ENCODE measurements around the gene FOXN3. TPM values are rescaled to one million over a fixed set of nuclear protein-coding genes. Genes with fewer than 3 reads are reported as not detected.

The FOXN3 gene
- total RNA-seq, 1 donor from 2014 or later, result 34.5 TPM

DNA sequence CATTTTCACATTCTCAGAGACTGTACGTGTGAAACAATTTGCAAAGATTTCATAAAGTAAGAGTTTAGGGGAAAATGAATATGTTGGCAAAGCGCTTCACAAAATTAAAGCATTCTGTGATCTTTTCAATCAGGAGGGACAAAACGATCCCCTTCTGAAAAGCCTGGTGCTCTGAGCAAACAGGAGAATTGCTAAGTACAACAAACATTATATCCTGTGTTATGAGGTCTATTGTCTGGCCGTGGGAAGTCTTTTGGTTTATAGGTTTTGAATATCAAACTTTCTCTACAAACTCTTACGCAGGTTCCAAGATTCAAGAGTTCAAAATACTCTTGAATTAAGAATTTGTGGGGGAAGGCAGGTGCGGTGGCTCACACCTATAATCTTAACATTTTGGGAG lies 7.2 kb upstream of the FOXN3 start:
- DNase-seq (ENCODE audit: low read depth), result no peak
- no peak overlapping the region for H3K4me3 ChIP-seq (ENCODE audit: low read depth, low read length)
- TF ChIP-seq, protein P1, sequence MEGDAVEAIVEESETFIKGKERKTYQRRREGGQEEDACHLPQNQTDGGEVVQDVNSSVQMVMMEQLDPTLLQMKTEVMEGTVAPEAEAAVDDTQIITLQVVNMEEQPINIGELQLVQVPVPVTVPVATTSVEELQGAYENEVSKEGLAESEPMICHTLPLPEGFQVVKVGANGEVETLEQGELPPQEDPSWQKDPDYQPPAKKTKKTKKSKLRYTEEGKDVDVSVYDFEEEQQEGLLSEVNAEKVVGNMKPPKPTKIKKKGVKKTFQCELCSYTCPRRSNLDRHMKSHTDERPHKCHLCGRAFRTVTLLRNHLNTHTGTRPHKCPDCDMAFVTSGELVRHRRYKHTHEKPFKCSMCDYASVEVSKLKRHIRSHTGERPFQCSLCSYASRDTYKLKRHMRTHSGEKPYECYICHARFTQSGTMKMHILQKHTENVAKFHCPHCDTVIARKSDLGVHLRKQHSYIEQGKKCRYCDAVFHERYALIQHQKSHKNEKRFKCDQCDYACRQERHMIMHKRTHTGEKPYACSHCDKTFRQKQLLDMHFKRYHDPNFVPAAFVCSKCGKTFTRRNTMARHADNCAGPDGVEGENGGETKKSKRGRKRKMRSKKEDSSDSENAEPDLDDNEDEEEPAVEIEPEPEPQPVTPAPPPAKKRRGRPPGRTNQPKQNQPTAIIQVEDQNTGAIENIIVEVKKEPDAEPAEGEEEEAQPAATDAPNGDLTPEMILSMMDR (IDR thresholded peaks at IDR 0.05; ENCODE audit: insufficient read depth, low read length, poor library complexity, severe bottlenecking), result no peak
- H3K27me3 ChIP-seq (ENCODE audit: control insufficient read depth, insufficient read depth, low read length), result no peaks in the 10 kb centered on the region
- no peaks in the 10 kb centered on the region for H3K36me3 ChIP-seq (ENCODE audit: control insufficient read depth, insufficient read depth, low read length)

GRCh38 chr14:89422952-89423345 lies 5.9 kb upstream of the FOXN3 start:
- no peak overlapping the region for H3K4me3 ChIP-seq (ENCODE audit: low read depth, low read length)
- TF ChIP-seq, protein P1 (IDR thresholded peaks at IDR 0.05; ENCODE audit: insufficient read depth, low read length, poor library complexity, severe bottlenecking), result no peak
- no peaks in the 10 kb centered on the region for H3K27me3 ChIP-seq (ENCODE audit: control insufficient read depth, insufficient read depth, low read length)
- no peak for DNase-seq (ENCODE audit: low read depth)
- H3K36me3 ChIP-seq (ENCODE audit: control insufficient read depth, insufficient read depth, low read length), result no peaks in the 10 kb centered on the region

DNA sequence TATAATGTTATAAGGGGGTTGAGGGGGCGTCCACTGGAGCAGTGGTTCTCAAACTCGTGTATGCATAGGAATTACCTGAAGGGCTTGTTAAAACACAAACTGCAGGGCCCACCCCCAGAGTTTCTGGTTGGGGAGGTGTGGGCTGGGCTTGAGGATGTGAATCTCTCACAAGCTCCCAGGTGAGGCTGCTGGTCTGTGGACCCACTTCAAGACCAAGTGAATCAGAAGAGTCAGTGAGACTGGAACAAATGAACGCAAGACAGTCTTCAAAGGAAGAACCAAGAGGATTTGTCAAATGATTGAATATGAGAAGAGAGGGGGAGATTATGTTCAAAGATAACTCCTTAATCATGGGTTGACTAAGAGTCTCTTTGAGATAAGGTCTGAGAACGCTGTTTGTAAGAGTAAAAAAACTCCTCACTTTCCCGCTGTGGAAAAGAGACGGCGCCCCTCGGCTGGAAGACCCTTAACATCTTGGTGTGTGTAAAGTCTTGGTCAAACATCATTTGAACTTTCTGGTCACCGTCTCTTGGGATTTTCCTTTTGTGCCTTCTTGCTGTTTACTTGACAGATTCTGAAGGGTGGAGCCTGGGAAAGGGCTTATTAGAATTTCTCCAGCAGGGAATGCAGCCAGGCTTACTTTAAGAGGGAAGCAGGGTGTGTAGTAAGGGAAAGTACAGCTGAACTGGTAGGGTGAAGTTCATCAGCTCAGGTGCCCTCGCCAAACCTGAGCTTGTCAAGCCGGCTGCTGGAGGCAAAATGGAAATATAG lies 5.3 kb upstream of the FOXN3 start:
- no peak for DNase-seq (ENCODE audit: low read depth)
- Histone ChIP-seq H3K27me3 (ENCODE audit: control insufficient read depth, insufficient read depth, low read length) (no peaks in the 10 kb centered on the region), H3K4me3 (ENCODE audit: low read depth, low read length) (no peak overlapping the region), H3K36me3 (ENCODE audit: control insufficient read depth, insufficient read depth, low read length) (no peaks in the 10 kb centered on the region)
- TF ChIP-seq, protein P1 (IDR thresholded peaks at IDR 0.05; ENCODE audit: insufficient read depth, low read length, poor library complexity, severe bottlenecking), result no peak

DNA sequence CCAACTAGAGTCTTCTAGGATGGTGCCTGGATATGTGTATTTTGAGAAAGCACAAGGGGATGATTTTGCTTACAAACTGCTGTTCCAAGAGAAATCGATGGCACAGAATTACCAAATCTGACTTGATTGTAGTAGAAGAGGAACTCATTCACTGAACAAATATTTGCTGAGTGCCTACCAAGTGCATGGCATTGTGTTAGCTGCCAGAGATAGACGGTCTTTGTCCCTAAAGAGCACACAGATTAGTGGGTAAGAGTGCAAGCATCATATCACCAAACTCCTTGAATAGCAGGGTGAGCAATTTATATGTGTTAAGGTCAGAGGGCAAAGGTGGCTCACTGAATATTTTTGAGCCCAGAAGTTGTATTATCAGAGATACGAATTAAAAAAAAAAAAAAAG lies 3.5 kb upstream of the FOXN3 start:
- no peaks in the 10 kb centered on the region for H3K36me3 ChIP-seq (ENCODE audit: control insufficient read depth, insufficient read depth, low read length)
- H3K4me3 ChIP-seq (ENCODE audit: low read depth, low read length), result no peak overlapping the region
- no peaks in the 10 kb centered on the region for H3K27me3 ChIP-seq (ENCODE audit: control insufficient read depth, insufficient read depth, low read length)
- TF ChIP-seq, protein P1 (IDR thresholded peaks at IDR 0.05; ENCODE audit: insufficient read depth, low read length, poor library complexity, severe bottlenecking), result no peak
- no peak for DNase-seq (ENCODE audit: low read depth)

GRCh38 chr14:89419973-89420482 lies 3.0 kb upstream of the FOXN3 start:
- no peak for DNase-seq (ENCODE audit: low read depth)
- TF ChIP-seq, protein P1 (IDR thresholded peaks at IDR 0.05; ENCODE audit: insufficient read depth, low read length, poor library complexity, severe bottlenecking), result no peak
- Histone ChIP-seq H3K4me3 (ENCODE audit: low read depth, low read length) (no peak overlapping the region), H3K27me3 (ENCODE audit: control insufficient read depth, insufficient read depth, low read length) (no peaks in the 10 kb centered on the region), H3K36me3 (ENCODE audit: control insufficient read depth, insufficient read depth, low read length) (no peaks in the 10 kb centered on the region)

DNA sequence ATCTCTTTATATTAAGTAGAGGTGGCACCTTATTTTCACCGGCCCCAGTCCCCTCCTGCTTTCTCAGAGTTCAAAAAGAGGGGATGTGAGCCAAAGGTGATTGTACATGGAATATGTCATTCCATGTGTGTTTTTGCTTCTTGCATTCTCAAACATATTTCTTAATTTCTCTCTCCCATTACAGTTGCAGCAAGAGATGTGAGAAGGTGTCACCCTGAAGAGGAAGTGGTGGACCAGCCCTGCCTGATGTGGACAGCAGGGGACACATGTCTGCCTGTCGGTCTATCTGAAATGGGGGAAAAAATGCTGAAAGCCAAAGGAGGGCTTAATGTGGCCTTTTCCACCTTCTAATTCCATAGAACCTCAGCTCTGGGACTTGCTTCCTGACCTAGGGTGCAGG lies 1.9 kb upstream of the FOXN3 start:
- H3K36me3 ChIP-seq (ENCODE audit: control insufficient read depth, insufficient read depth, low read length), result no peaks in the 10 kb centered on the region
- no peaks in the 10 kb centered on the region for H3K27me3 ChIP-seq (ENCODE audit: control insufficient read depth, insufficient read depth, low read length)
- TF ChIP-seq, protein P1 (IDR thresholded peaks at IDR 0.05; ENCODE audit: insufficient read depth, low read length, poor library complexity, severe bottlenecking), result no peak
- no peak overlapping the region for H3K4me3 ChIP-seq (ENCODE audit: low read depth, low read length)
- no peak for DNase-seq (ENCODE audit: low read depth)

Measured in kidney epithelial cell (primary cell).